Transverse colon (tissue), 4 donors: ENCODE results near the gene CALCR. TPM values are rescaled to one million over a fixed set of nuclear protein-coding genes. Genes with fewer than 3 reads are reported as not detected.

ENCODE experiments used
- DNase-seq: peaks from one replicate; pipeline ENCODE4 v3.0.0-alpha.2; 2019
- H3K27ac ChIP-seq, 4 donors: fragments of 200-600 bp; sonication (generic); 2 replicates each; pipeline ENCODE4 v1.5.1; 2016 to 2018; ENCODE audit warnings: inconsistent platforms in 4 of 4
- H3K27me3 ChIP-seq: fragments of 200-600 bp; sonication (generic); 2 replicates; pipeline ENCODE4 v1.5.1; 2017; ENCODE audit warnings: inconsistent platforms
- H3K36me3 ChIP-seq, 4 donors: fragments of 200-600 bp; sonication (generic); 2 replicates each; pipeline ENCODE4 v1.5.1; 2017 to 2019; ENCODE audit warnings: inconsistent platforms in 4 of 4
- H3K4me1 ChIP-seq, 4 donors: fragments of 200-600 bp; sonication (generic); 2 replicates each; pipeline ENCODE4 v1.5.1; 2017 to 2020; ENCODE audit warnings: inconsistent platforms in 4 of 4
- H3K4me3 ChIP-seq, 4 donors: fragments of 200-600 bp; sonication (generic); 1 replicate in 1 of 4; 2 replicates in 3 of 4; pipeline versions ENCODE4 v1.5.1 to v1.6.1; 2017 to 2019; ENCODE audit warnings: inconsistent platforms in 4 of 4
- H3K9me3 ChIP-seq, 2 donors: fragments of 200-600 bp; sonication (generic); 2 replicates each; pipeline ENCODE4 v1.5.1; 2017 to 2019; ENCODE audit warnings: inconsistent platforms in 2 of 2
- EP300 ChIP-seq: sonication (generic); formaldehyde crosslinking; IDR thresholded peaks from one replicate; pipeline ENCODE4 v1.6.1; 2017; ENCODE audit warnings: antibody characterized with exemption, low read depth
- POLR2A ChIP-seq: fragments of 450-650 bp; IDR thresholded peaks from one replicate; pipeline ENCODE4 v1.6.1; 2016; ENCODE audit warnings: antibody characterized with exemption, mild to moderate bottlenecking, moderate library complexity
- POLR2AphosphoS5 ChIP-seq, 3 donors: sonication (generic); formaldehyde crosslinking; IDR thresholded peaks; one replicate each; pipeline ENCODE4 v1.6.1; 2016; ENCODE audit warnings: antibody characterized with exemption in 3 of 3
- WGBS, 2 donors: methylation state at CpG; one replicate each; pipeline ENCODE4 v1.1.5; 2018; ENCODE audit warnings: low coverage in 1 of 2; 5-methylcytosine and 5-hydroxymethylcytosine counted together
- in situ Hi-C, 4 donors: fragments of 200-750 bp; cut with MboI; loops; one replicate each; pipeline versions ENCODE4 v1.15.0 to v1.15.1; 2017; ENCODE audit warnings: low sequenced_read_pairs in 3 of 4, low pct_ligation_motif_present in 1 of 4, low pct_unique_long_range_greater_than_20kb in 1 of 4
- intact Hi-C: fragments of 100-400 bp; cut with DNase I; formaldehyde crosslinking; loops from one replicate; pipeline ENCODE4 v1.15.1; 2023; ENCODE audit warnings: low total_unique reads
- total RNA-seq, 4 donors: library from RNA; depleted of rRNA; stranded (reverse); fragments of >200 nt; gene quantifications; one replicate each; pipeline ENCODE4 v1.1.0, GENCODE V29; 2016
- TF ChIP-seq, protein P1 (sequence below), 5 experiments: fragments of 200-600 bp in 3 of 5; fragments of 450-650 bp in 2 of 5; sonication (generic) in 3 of 5; IDR thresholded peaks; 1 replicate in 2 of 5; 2 replicates in 3 of 5; pipeline ENCODE4 v1.5.1; 2016 to 2017; ENCODE audit warnings: antibody characterized with exemption in 5 of 5, inconsistent platforms in 3 of 5, mild to moderate bottlenecking in 2 of 5, moderate library complexity in 1 of 5

CALCR gene
- total RNA-seq, 4 donors from 2014 or later: not detected

DNA sequence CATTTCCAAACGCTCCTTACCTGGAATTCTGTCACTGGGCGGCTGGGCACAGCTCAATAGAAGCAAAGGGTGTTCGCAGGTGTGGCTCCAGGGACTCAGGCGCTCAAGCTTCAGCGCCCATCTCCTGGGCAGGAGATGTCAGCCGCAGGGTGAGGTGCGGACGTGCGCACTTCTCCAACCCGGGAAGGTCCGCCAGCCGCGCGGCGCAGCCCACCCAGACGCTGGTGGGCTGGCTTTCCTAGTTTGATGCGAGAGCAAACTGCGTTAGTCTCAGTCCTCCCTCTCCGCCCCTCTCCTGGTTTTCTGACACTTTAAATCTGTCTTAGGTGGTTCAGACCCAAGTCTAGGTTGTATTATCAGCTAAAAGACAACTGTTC, 267 bp downstream of the CALCR start:
- Histone ChIP-seq H3K9me3 (no peaks in the 10 kb centered on the region), H3K4me1 (peaks cover 0 to 13% (median 6%) of the 10 kb centered on the region in 4 donors), H3K36me3 (no peaks in the 10 kb centered on the region), H3K27ac (no peak overlapping the region), H3K27me3 (peaks cover 31% of the 10 kb centered on the region), H3K4me3 (peak overlapping the region in 1 of 4 donors; percentile 34)
- in situ Hi-C loops: no loop called here
- intact Hi-C loops: no loop called here
- WGBS, 2 donors: 15% methylated on average over 19 of the region's 19 CpGs; no CpG with 5 or more reads in 1 of the 2 donors
- DNase-seq: no peak
- TF ChIP-seq POLR2A (no peak), EP300 (no peak), POLR2AphosphoS5 (IDR thresholded peaks at IDR 0.05) (no peak)
- TF ChIP-seq, protein P1, sequence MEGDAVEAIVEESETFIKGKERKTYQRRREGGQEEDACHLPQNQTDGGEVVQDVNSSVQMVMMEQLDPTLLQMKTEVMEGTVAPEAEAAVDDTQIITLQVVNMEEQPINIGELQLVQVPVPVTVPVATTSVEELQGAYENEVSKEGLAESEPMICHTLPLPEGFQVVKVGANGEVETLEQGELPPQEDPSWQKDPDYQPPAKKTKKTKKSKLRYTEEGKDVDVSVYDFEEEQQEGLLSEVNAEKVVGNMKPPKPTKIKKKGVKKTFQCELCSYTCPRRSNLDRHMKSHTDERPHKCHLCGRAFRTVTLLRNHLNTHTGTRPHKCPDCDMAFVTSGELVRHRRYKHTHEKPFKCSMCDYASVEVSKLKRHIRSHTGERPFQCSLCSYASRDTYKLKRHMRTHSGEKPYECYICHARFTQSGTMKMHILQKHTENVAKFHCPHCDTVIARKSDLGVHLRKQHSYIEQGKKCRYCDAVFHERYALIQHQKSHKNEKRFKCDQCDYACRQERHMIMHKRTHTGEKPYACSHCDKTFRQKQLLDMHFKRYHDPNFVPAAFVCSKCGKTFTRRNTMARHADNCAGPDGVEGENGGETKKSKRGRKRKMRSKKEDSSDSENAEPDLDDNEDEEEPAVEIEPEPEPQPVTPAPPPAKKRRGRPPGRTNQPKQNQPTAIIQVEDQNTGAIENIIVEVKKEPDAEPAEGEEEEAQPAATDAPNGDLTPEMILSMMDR (IDR thresholded peaks at IDR 0.05): no peak

GRCh38 chr7:93569189-93569588, 5.3 kb downstream of the CALCR start:
- Histone ChIP-seq H3K36me3 (no peaks in the 10 kb centered on the region), H3K27me3 (peaks cover 11% of the 10 kb centered on the region), H3K9me3 (no peaks in the 10 kb centered on the region), H3K27ac (no peak overlapping the region), H3K4me1 (no peaks in the 10 kb centered on the region), H3K4me3 (no peak overlapping the region)
- TF ChIP-seq EP300: no peak
- no peak for TF ChIP-seq POLR2A
- no peak for TF ChIP-seq POLR2AphosphoS5 (IDR thresholded peaks at IDR 0.05)
- TF ChIP-seq, protein P1 (IDR thresholded peaks at IDR 0.05): no peak
- intact Hi-C loops: no loop called here
- DNase-seq: no peak
- in situ Hi-C loops: no loop called here
- WGBS, 2 donors: 71 to 83% methylated on average over 2 of the region's 2 CpGs

DNA sequence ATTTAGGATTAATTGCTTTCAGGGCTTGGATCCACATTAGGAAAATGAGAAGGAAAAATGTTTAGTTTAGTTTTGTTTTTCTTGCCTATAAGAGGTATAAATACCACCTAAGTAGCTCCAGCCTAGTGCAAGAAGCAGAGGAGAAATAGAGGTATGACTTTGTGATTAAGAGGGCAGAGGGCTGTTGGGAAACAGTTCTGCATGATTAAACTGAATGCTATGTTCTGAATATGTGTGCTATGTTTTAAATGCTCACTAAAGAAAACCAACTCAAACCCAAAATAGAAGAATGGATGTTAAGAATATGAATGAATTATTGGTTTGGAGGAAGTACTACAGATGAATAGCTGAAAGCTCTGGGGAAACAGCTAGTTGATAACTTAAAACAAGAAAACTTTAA, 7.6 kb downstream of the CALCR start:
- H3K27ac ChIP-seq: no peak overlapping the region
- in situ Hi-C loops: no loop called here
- intact Hi-C loops: no loop called here
- no peaks in the 10 kb centered on the region for H3K36me3 ChIP-seq
- H3K9me3 ChIP-seq: no peaks in the 10 kb centered on the region
- H3K4me1 ChIP-seq: no peaks in the 10 kb centered on the region
- no peaks in the 10 kb centered on the region for H3K27me3 ChIP-seq
- TF ChIP-seq, protein P1 (IDR thresholded peaks at IDR 0.05): no peak
- no peak for TF ChIP-seq EP300
- no peak for TF ChIP-seq POLR2A
- TF ChIP-seq POLR2AphosphoS5 (IDR thresholded peaks at IDR 0.05): no peak
- H3K4me3 ChIP-seq: no peak overlapping the region
- no peak for DNase-seq

- 51 to 62% methylated on average over 6 of the region's 6 CpGs for WGBS, 2 donors
- TF ChIP-seq POLR2A (no peak), EP300 (no peak), POLR2AphosphoS5 (IDR thresholded peaks at IDR 0.05) (no peak)
- TF ChIP-seq, protein P1 (IDR thresholded peaks at IDR 0.05): no peak
- no peak for DNase-seq
- in situ Hi-C loops: no loop called here
- intact Hi-C loops: no loop called here
- no peaks in the 10 kb centered on the region for H3K9me3 ChIP-seq
- H3K27me3 ChIP-seq: no peaks in the 10 kb centered on the region
- H3K4me1 ChIP-seq: no peaks in the 10 kb centered on the region
- no peaks in the 10 kb centered on the region for H3K36me3 ChIP-seq
- no peak overlapping the region for H3K4me3 ChIP-seq
- no peak overlapping the region for H3K27ac ChIP-seq
Observed at GRCh38 chr7:93563584-93563983, 10.9 kb downstream of the CALCR start.
